ENCODE data around the gene IGF1R. TPM values are rescaled to one million over a fixed set of nuclear protein-coding genes. Genes with fewer than 3 reads are reported as not detected.
"Not testable (repeated sequence)": the region's sequence is repeated elsewhere in the genome, so short reads cannot be mapped to it uniquely, and the experiment has no call there.

The IGF1R gene
- total RNA-seq, 1 donor from 2014 or later = 47.7 TPM

DNA sequence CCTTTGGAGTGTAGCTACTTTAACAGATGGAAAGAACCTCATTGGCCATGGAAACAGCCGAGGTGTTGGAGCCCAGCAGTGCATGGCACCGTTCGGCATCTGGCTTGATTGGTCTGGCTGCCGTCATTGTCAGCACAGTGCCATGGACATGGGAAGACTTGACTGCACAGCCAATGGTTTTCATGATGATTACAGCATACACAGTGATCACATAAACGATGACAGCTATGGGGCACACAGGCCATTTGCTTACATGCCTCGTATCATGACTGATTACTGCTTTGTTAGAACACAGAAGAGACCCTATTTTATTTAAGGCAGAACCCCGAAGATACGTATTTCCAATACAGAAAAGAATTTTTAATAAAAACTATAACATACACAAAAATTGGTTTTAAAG, 315.1 kb downstream of the IGF1R start:
- TF ChIP-seq, protein P1, sequence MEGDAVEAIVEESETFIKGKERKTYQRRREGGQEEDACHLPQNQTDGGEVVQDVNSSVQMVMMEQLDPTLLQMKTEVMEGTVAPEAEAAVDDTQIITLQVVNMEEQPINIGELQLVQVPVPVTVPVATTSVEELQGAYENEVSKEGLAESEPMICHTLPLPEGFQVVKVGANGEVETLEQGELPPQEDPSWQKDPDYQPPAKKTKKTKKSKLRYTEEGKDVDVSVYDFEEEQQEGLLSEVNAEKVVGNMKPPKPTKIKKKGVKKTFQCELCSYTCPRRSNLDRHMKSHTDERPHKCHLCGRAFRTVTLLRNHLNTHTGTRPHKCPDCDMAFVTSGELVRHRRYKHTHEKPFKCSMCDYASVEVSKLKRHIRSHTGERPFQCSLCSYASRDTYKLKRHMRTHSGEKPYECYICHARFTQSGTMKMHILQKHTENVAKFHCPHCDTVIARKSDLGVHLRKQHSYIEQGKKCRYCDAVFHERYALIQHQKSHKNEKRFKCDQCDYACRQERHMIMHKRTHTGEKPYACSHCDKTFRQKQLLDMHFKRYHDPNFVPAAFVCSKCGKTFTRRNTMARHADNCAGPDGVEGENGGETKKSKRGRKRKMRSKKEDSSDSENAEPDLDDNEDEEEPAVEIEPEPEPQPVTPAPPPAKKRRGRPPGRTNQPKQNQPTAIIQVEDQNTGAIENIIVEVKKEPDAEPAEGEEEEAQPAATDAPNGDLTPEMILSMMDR (IDR thresholded peaks at IDR 0.05) = no peak

GRCh38 chr15:98964466-98965133, 316.3 kb downstream of the IGF1R start:
- H3K36me3 ChIP-seq = peaks cover 27% of the 10 kb centered on the region
- TF ChIP-seq, protein P1 (IDR thresholded peaks at IDR 0.05) = no peak
- no peaks in the 10 kb centered on the region for H3K4me1 ChIP-seq
- no peak overlapping the region for H3K27ac ChIP-seq
- ATAC-seq = no peak
- DNase-seq = no peak
- H3K4me3 ChIP-seq = no peak overlapping the region
- H3K27me3 ChIP-seq (ENCODE audit: low read depth) = no peaks in the 10 kb centered on the region
- H3K9me3 ChIP-seq = peaks cover 10% of the 10 kb centered on the region
- intact Hi-C loops (cut with DNase I) = no loop called here

More for the DNA sequence above, 315.1 kb downstream of the IGF1R start:
- H3K4me3 ChIP-seq = no peak overlapping the region
- no peak overlapping the region for H3K27ac ChIP-seq
- ATAC-seq = no peak
- no peaks in the 10 kb centered on the region for H3K27me3 ChIP-seq (ENCODE audit: low read depth)
- H3K36me3 ChIP-seq = peaks cover 39% of the 10 kb centered on the region
- intact Hi-C loops (cut with DNase I) = no loop called here
- peaks cover 10% of the 10 kb centered on the region for H3K9me3 ChIP-seq
- DNase-seq = no peak
- H3K4me1 ChIP-seq = no peaks in the 10 kb centered on the region

DNA sequence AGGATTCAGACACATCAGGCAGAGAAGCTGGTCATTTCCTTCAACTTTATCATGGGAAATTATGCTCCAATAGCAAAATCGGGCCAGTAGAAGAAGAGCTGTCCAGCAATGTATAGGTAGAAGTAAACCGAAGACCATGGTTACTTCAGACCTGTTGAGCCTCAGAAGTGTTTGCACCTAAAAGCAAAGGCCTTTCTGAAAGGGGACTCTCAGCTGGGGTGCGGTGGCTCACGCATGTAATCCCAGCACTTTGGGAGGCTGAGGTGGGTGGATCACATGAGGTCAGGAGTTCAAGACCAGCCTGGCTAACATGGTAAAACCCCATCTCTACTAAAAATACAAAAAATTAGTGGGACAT, 316.8 kb downstream of the IGF1R start:
- H3K27me3 ChIP-seq (ENCODE audit: low read depth); DNase-seq; H3K9me3 ChIP-seq; H3K4me3 ChIP-seq; H3K27ac ChIP-seq; intact Hi-C loops (cut with DNase I); ATAC-seq; H3K4me1 ChIP-seq: not testable (repeated sequence)
- H3K36me3 ChIP-seq = peaks cover 23% of the 10 kb centered on the region

GRCh38 chr15:98965597-98965996, 317.3 kb downstream of the IGF1R start:
- Histone ChIP-seq H3K36me3 (peaks cover 19% of the 10 kb centered on the region), H3K4me3 (no peak overlapping the region), H3K27ac (no peak overlapping the region), H3K27me3 (ENCODE audit: low read depth) (no peaks in the 10 kb centered on the region), H3K4me1 (no peaks in the 10 kb centered on the region), H3K9me3 (peaks cover 10% of the 10 kb centered on the region)
- DNase-seq (no peak), ATAC-seq (no peak)
- TF ChIP-seq, protein P1 (IDR thresholded peaks at IDR 0.05) = no peak
- intact Hi-C loops (cut with DNase I) = no loop called here

DNA sequence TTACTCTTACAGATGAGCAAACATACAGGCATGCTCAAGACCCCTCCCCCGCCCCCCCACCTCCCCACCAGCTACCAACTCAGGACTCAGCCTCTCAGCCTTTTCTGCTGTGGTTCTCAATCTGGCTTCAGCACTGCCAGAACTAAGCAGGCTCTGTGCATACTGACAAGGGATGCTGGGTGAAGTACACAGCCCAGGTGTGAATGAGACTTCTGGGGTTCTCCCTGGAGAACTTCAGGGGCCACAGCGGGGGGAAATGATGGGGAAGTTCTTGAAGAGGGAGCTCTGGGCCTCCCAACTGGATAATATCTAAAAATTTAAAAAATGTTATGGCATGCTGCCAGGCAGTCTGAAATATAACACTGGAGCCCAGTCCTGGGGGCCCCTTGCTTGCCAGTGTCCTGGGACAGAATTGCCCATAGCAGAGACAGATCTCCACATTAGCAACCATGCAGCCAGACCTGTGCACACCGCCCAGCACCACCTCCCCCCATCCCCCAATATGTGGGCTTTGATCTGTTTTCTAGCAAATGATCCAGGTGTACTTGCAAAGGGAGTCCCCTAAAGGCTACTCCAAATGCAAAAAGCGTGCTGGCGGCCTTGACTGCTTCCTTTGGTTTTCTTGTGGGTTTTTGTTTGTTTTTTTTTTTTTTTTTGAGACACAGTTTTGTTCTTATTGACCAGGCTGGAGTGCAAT, 317.9 kb downstream of the IGF1R start:
- no peak overlapping the region for H3K27ac ChIP-seq
- H3K27me3 ChIP-seq (ENCODE audit: low read depth) = no peaks in the 10 kb centered on the region
- H3K9me3 ChIP-seq = peaks cover 10% of the 10 kb centered on the region
- ATAC-seq (no peak), DNase-seq (no peak)
- TF ChIP-seq, protein P1 (IDR thresholded peaks at IDR 0.05) = no peak
- H3K4me3 ChIP-seq = no peak overlapping the region
- peaks cover 15% of the 10 kb centered on the region for H3K36me3 ChIP-seq
- intact Hi-C loops (cut with DNase I) = no loop called here
- no peaks in the 10 kb centered on the region for H3K4me1 ChIP-seq

- no peaks in the 10 kb centered on the region for H3K27me3 ChIP-seq (ENCODE audit: low read depth)
- intact Hi-C loops (cut with DNase I) = no loop called here
- H3K36me3 ChIP-seq = peaks cover 7% of the 10 kb centered on the region
- ATAC-seq (no peak), DNase-seq (no peak)
- TF ChIP-seq, protein P1 (IDR thresholded peaks at IDR 0.05) = no peak
- H3K9me3 ChIP-seq = peaks cover 4% of the 10 kb centered on the region
- no peak overlapping the region for H3K27ac ChIP-seq
- H3K4me3 ChIP-seq = no peak overlapping the region
- no peaks in the 10 kb centered on the region for H3K4me1 ChIP-seq
Observed at GRCh38 chr15:98967096-98967495, 318.8 kb downstream of the IGF1R start.
